GM12892 (cell line): ENCODE measurements around the gene SH3RF1.

ENCODE experiments used
- DNase-seq: peaks from one replicate; pipeline ENCODE4 v3.0.0; 2011; ENCODE audit not compliant: insufficient read length
- FAIRE-seq: peaks from 2 replicates; lab custom pipeline; 2011; peaks lifted over from hg19 to GRCh38; lab: Jason Lieb, UNC
- POLR2A ChIP-seq: IDR thresholded peaks from 2 replicates; pipeline ENCODE4 v1.6.1; 2011; ENCODE audit warnings: low read depth, low read length, control low read depth
- POLR2AphosphoS5 ChIP-seq: IDR thresholded peaks from 2 replicates; pipeline ENCODE4 v1.6.1; 2011; ENCODE audit warnings: low read depth, low read length, control low read depth
- TAF1 ChIP-seq: IDR thresholded peaks from 2 replicates; pipeline ENCODE4 v1.6.1; 2011; ENCODE audit warnings: low read depth, mild to moderate bottlenecking, control low read depth, low read length, borderline replicate concordance

SH3RF1 gene

DNA sequence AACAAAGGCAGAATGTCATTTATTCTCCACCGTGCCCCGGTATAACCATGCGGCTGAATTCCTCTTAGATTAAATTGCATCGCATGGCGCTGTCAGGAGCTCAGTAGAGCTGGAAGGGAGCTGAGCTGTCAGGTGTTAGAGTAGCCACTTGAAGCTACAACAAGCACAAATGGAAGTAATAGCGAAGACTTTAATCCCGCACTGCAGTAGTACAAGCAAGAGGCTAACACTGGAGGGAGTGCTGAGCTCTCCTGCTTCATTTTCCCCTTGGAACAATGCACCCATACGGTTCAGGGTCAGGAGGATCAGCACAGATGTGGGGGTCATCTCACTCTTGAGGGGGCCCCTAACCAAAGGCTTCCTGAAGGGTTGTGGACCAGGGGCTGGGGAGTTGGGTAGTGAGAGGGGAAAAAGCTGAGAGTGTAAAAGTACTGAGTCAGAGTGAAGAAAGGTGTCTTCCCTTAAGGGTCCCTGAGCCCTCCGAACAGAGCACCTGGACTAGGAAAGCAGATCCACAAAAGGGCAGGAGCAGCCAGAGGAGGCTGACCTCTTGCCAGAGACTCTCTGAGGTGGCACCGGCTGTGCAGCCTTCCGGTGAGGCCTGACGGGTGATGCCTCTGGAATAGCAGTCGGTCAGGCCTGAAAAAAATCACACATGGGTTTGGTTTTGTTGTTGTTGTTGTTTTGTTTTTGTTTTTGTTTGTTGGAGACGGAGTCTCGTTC, 224.7 kb downstream of the SH3RF1 start:
- DNase-seq (no peak), FAIRE-seq (no peak)
- no peak for TF ChIP-seq POLR2A
- no peak for TF ChIP-seq POLR2AphosphoS5
- no peak for TF ChIP-seq TAF1

DNA sequence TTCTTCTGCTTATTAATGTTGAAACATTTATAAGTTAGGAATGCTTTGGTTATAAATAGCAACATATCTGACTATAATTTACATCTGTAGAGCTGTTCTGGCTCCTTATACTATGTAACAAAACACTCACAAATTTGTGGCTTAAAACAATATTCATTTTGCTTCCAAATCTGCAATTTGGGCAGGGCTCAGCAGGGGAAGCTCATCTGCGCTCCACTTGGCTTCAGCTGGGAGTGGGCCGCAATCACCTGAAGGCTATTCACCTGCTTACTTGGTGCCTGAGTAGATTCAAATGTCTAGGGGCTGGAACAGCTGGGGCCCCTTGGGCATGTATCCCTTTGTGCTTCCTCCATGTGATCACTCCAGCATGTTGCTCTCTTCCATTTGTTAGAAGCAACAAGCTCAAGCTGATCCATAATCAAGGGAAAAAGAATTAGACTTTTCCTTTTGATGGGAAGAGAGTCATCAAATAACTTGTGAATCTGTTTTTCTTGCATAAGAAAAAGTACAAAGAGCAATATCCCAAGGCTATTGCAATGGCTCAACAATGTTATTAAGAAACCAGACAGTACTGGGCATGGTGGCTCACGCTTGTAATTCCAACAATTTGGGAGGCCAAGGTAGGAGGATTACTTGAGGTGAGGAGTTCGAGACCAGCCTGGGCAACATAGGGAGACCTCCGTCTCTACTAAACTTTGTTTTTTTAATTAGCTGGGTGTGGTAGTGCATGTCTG, 225.9 kb downstream of the SH3RF1 start:
- DNase-seq (no peak), FAIRE-seq (no peak)
- TF ChIP-seq TAF1 (no peak), POLR2A (no peak), POLR2AphosphoS5 (no peak)
